Activated CD8-positive, alpha-beta memory T cell treated with anti-CD3 and anti-CD28 coated beads, Interleukin-2, amount 10 ng/mL, durations not matched to agents 7 days and 5 days (primary cell): ENCODE data around the gene ARHGEF12. TPM values are rescaled to one million over a fixed set of nuclear protein-coding genes. Genes with fewer than 3 reads are reported as not detected.

Experiments
- ATAC-seq: fragments of 150-1000 bp; cut with Tn5 transposase; one replicate; pipeline ENCODE4 v1.10.0; 2021; ENCODE audit warnings: moderate library complexity
- CTCF ChIA-PET: fragments of 350-600 bp; sonication (Branson Sonifier 250); formaldehyde crosslinking; loops from one replicate; lab custom pipeline; 2021; ENCODE audit warnings: antibody characterized with exemption; lab: Charles Lee
- DNase-seq: peaks from one replicate; pipeline ENCODE4 v3.0.0-alpha.2; 2020
- H3K27ac Mint-ChIP-seq: one replicate; pipeline ENCODE4 v1.8.0; 2021; ENCODE audit warnings: mild to moderate bottlenecking, mixed read lengths
- H3K27me3 Mint-ChIP-seq: one replicate; pipeline ENCODE4 v1.8.0; 2021; ENCODE audit warnings: mixed read lengths
- H3K36me3 Mint-ChIP-seq: one replicate; pipeline ENCODE4 v1.8.0; 2021; ENCODE audit warnings: mild to moderate bottlenecking, mixed read lengths
- H3K4me1 Mint-ChIP-seq: one replicate; pipeline ENCODE4 v1.8.0; 2021; ENCODE audit warnings: mixed read lengths
- H3K4me3 Mint-ChIP-seq: one replicate; pipeline ENCODE4 v1.8.0; 2021; ENCODE audit warnings: mild to moderate bottlenecking, moderate library complexity, mixed read lengths
- H3K9me3 Mint-ChIP-seq: one replicate; pipeline ENCODE4 v1.8.0; 2022; ENCODE audit warnings: low read depth, mixed read lengths
- total RNA-seq, 2 experiments: library from RNA; stranded (reverse); gene quantifications; one replicate each; pipeline ENCODE4 v1.2.3, GENCODE V29; 2021

The ARHGEF12 gene
- total RNA-seq, 2 experiments from 2014 or later: 44.6 to 61.1 TPM

- ATAC-seq (peak; percentile 90), DNase-seq (peak; percentile 72)
- peaks cover 25% of the 10 kb centered on the region for H3K4me1 Mint-ChIP-seq
- H3K36me3 Mint-ChIP-seq: peaks cover 2% of the 10 kb centered on the region
- H3K4me3 Mint-ChIP-seq: peak within 1 kb of the TSS; percentile 75
- peak within 1 kb of the TSS; percentile 62 for H3K27ac Mint-ChIP-seq
- H3K9me3 Mint-ChIP-seq: no peaks in the 10 kb centered on the region
- CTCF ChIA-PET: no interaction called here
- peaks cover 39% of the 10 kb centered on the region for H3K27me3 Mint-ChIP-seq
These were observed 11.0 kb upstream of the ARHGEF12 start, which contains the start of gene TLCD5 for GRCh38 chr11:120324932-120325810. TSS of gene TLCD5 (plus strand) at chr11:120325299. CDS start at chr11:120327442, 2,143 bp downstream.

- H3K4me1 Mint-ChIP-seq: peaks cover 25% of the 10 kb centered on the region
- DNase-seq (no peak), ATAC-seq (no peak)
- peaks cover 2% of the 10 kb centered on the region for H3K36me3 Mint-ChIP-seq
- H3K9me3 Mint-ChIP-seq: no peaks in the 10 kb centered on the region
- peaks cover 36% of the 10 kb centered on the region for H3K27me3 Mint-ChIP-seq
- peak overlapping the region; percentile 75 for H3K4me3 Mint-ChIP-seq
- H3K27ac Mint-ChIP-seq: peak overlapping the region; percentile 62
- CTCF ChIA-PET: interaction anchor here (1.5 to 2.1 kb wide), 2 partner anchors 24 to 185 kb away, joined by 4 to 5 read pairs; partner anchors contain the start of gene GRIK4
These were observed 10.0 kb upstream of the ARHGEF12 start for GRCh38 chr11:120326228-120326627.

- CTCF ChIA-PET: interaction anchor here (1.5 to 2.1 kb wide), 2 partner anchors 24 to 185 kb away, joined by 4 to 5 read pairs; partner anchors contain the start of gene GRIK4
- peaks cover 25% of the 10 kb centered on the region for H3K4me1 Mint-ChIP-seq
- H3K36me3 Mint-ChIP-seq: peaks cover 2% of the 10 kb centered on the region
- no peak overlapping the region for H3K27ac Mint-ChIP-seq
- H3K27me3 Mint-ChIP-seq: peaks cover 34% of the 10 kb centered on the region
- DNase-seq: no peak
- ATAC-seq: no peak
- no peaks in the 10 kb centered on the region for H3K9me3 Mint-ChIP-seq
- H3K4me3 Mint-ChIP-seq: no peak overlapping the region
These were observed 9.3 kb upstream of the ARHGEF12 start for GRCh38 chr11:120326845-120327281.

- CTCF ChIA-PET: interaction anchor here (1.5 to 2.1 kb wide), 2 partner anchors 25 to 184 kb away, joined by 4 to 5 read pairs; partner anchors contain the start of gene GRIK4
- no peaks in the 10 kb centered on the region for H3K9me3 Mint-ChIP-seq
- H3K4me3 Mint-ChIP-seq: no peak overlapping the region
- peaks cover 34% of the 10 kb centered on the region for H3K27me3 Mint-ChIP-seq
- DNase-seq (no peak), ATAC-seq (no peak)
- peaks cover 2% of the 10 kb centered on the region for H3K36me3 Mint-ChIP-seq
- peaks cover 25% of the 10 kb centered on the region for H3K4me1 Mint-ChIP-seq
- no peak overlapping the region for H3K27ac Mint-ChIP-seq
These were observed 8.9 kb upstream of the ARHGEF12 start for GRCh38 chr11:120327311-120327710.

GRCh38 chr11:120329556-120329955 lies 6.7 kb upstream of the ARHGEF12 start:
- Mint-ChIP-seq H3K27me3 (peaks cover 20% of the 10 kb centered on the region), H3K36me3 (peaks cover 2% of the 10 kb centered on the region), H3K4me1 (peaks cover 34% of the 10 kb centered on the region), H3K9me3 (no peaks in the 10 kb centered on the region), H3K4me3 (no peak overlapping the region), H3K27ac (no peak overlapping the region)
- ATAC-seq (no peak), DNase-seq (no peak)
- CTCF ChIA-PET: no interaction called here

GRCh38 chr11:120330045-120330444 lies 6.2 kb upstream of the ARHGEF12 start:
- Mint-ChIP-seq H3K27ac (no peak overlapping the region), H3K9me3 (no peaks in the 10 kb centered on the region), H3K4me1 (peaks cover 34% of the 10 kb centered on the region), H3K27me3 (peaks cover 15% of the 10 kb centered on the region), H3K4me3 (no peak overlapping the region), H3K36me3 (peaks cover 2% of the 10 kb centered on the region)
- ATAC-seq (no peak), DNase-seq (no peak)
- CTCF ChIA-PET: no interaction called here

GRCh38 chr11:120331301-120331996 lies 4.8 kb upstream of the ARHGEF12 start:
- Mint-ChIP-seq H3K27me3 (peaks cover 6% of the 10 kb centered on the region), H3K4me1 (peaks cover 30% of the 10 kb centered on the region)
- ATAC-seq: no peak

GRCh38 chr11:120332822-120333716 lies 3.1 kb upstream of the ARHGEF12 start:
- Mint-ChIP-seq H3K4me1 (peaks cover 31% of the 10 kb centered on the region), H3K36me3 (peaks cover 8% of the 10 kb centered on the region), H3K9me3 (no peaks in the 10 kb centered on the region), H3K27me3 (peaks cover 5% of the 10 kb centered on the region), H3K4me3 (no peak overlapping the region), H3K27ac (no peak overlapping the region)
- ATAC-seq (no peak), DNase-seq (no peak)
- CTCF ChIA-PET: interaction anchor here (1.0 to 2.0 kb wide), 3 partner anchors 10 to 165 kb away, joined by 3 to 6 read pairs (median 5); no protein-coding TSS in a partner anchor

More at GRCh38 chr11:120331301-120331996, 4.8 kb upstream of the ARHGEF12 start:
- no peak overlapping the region for H3K4me3 Mint-ChIP-seq
- no peak overlapping the region for H3K27ac Mint-ChIP-seq
- no peak for DNase-seq
- no peaks in the 10 kb centered on the region for H3K9me3 Mint-ChIP-seq
- peaks cover 2% of the 10 kb centered on the region for H3K36me3 Mint-ChIP-seq
- CTCF ChIA-PET: interaction anchor here (1.0 to 2.0 kb wide), 3 partner anchors 8 to 163 kb away, joined by 3 to 6 read pairs (median 5); no protein-coding TSS in a partner anchor

- no peak overlapping the region for H3K27ac Mint-ChIP-seq
- CTCF ChIA-PET: interaction anchor here (1.5 to 3.3 kb wide), 4 partner anchors 19 to 351 kb away, joined by 4 to 18 read pairs (median 8); no protein-coding TSS in a partner anchor
- H3K27me3 Mint-ChIP-seq: peaks cover 7% of the 10 kb centered on the region
- DNase-seq: no peak
- ATAC-seq: no peak
- H3K9me3 Mint-ChIP-seq: no peaks in the 10 kb centered on the region
- peaks cover 7% of the 10 kb centered on the region for H3K36me3 Mint-ChIP-seq
- no peak overlapping the region for H3K4me3 Mint-ChIP-seq
- H3K4me1 Mint-ChIP-seq: peaks cover 37% of the 10 kb centered on the region
These were observed 2.4 kb upstream of the ARHGEF12 start for GRCh38 chr11:120333801-120334200.

- peaks cover 7% of the 10 kb centered on the region for H3K36me3 Mint-ChIP-seq
- no peak overlapping the region for H3K4me3 Mint-ChIP-seq
- H3K4me1 Mint-ChIP-seq: peaks cover 40% of the 10 kb centered on the region
- ATAC-seq: no peak
- no peak for DNase-seq
- peaks cover 9% of the 10 kb centered on the region for H3K27me3 Mint-ChIP-seq
- H3K9me3 Mint-ChIP-seq: no peaks in the 10 kb centered on the region
- CTCF ChIA-PET: interaction anchor here (1.2 to 3.3 kb wide), 7 partner anchors 12 to 351 kb away, joined by 3 to 18 read pairs (median 5); no protein-coding TSS in a partner anchor
- H3K27ac Mint-ChIP-seq: no peak overlapping the region
These were observed 1.9 kb upstream of the ARHGEF12 start for GRCh38 chr11:120334332-120334731.

GRCh38 chr11:120334894-120335462 lies 1.2 kb upstream of the ARHGEF12 start:
- Mint-ChIP-seq H3K27me3 (peaks cover 15% of the 10 kb centered on the region), H3K4me3 (peak overlapping the region; percentile 61), H3K4me1 (peaks cover 47% of the 10 kb centered on the region), H3K9me3 (no peaks in the 10 kb centered on the region), H3K27ac (peak overlapping the region; percentile 64), H3K36me3 (peaks cover 7% of the 10 kb centered on the region)
- ATAC-seq (no peak), DNase-seq (peak; percentile 70)
- CTCF ChIA-PET: interaction anchor here (0.6 to 3.3 kb wide), 16 partner anchors 11 to 588 kb away, joined by 3 to 18 read pairs (median 3); no protein-coding TSS in a partner anchor

GRCh38 chr11:120335556-120335907 lies 681 bp upstream of the ARHGEF12 start:
- Mint-ChIP-seq H3K4me3 (peak overlapping the region; percentile 61), H3K27ac (peak overlapping the region; percentile 4), H3K4me1 (peaks cover 52% of the 10 kb centered on the region), H3K27me3 (peaks cover 18% of the 10 kb centered on the region), H3K36me3 (peaks cover 8% of the 10 kb centered on the region), H3K9me3 (no peaks in the 10 kb centered on the region)
- DNase-seq (no peak), ATAC-seq (peak; percentile 22)
- CTCF ChIA-PET: interaction anchor here (0.6 to 3.3 kb wide), 16 partner anchors 10 to 589 kb away, joined by 3 to 12 read pairs (median 3); no protein-coding TSS in a partner anchor
